Measurements from ENCODE around the gene GSTM4. TPM values are rescaled to one million over a fixed set of nuclear protein-coding genes. Genes with fewer than 3 reads are reported as not detected.

The GSTM4 gene
- total RNA-seq, 1 donor from 2014 or later = 42.2 TPM

GRCh38 chr1:109653306-109653705, 2.6 kb upstream of the GSTM4 start:
- TF ChIP-seq CTCF (conservative IDR thresholded peaks at IDR 0.05) = no peak
- no peaks in the 10 kb centered on the region for H3K36me3 Mint-ChIP-seq
- no peak overlapping the region for H3K27ac Mint-ChIP-seq
- peak overlapping the region; percentile 60 for H3K4me3 Mint-ChIP-seq
- peaks cover 32% of the 10 kb centered on the region for H3K4me1 Mint-ChIP-seq (ENCODE audit: unreplicated experiment)
- peaks cover 22% of the 10 kb centered on the region for H3K27me3 Mint-ChIP-seq
- no peak for DNase-seq (ENCODE audit: extremely low spot score, unreplicated experiment)
- no peaks in the 10 kb centered on the region for H3K9me3 Mint-ChIP-seq

GRCh38 chr1:109654519-109654918, 1.4 kb upstream of the GSTM4 start:
- Mint-ChIP-seq H3K4me1 (ENCODE audit: unreplicated experiment) (peaks cover 34% of the 10 kb centered on the region), H3K9me3 (no peaks in the 10 kb centered on the region), H3K4me3 (peak overlapping the region; percentile 97), H3K36me3 (no peaks in the 10 kb centered on the region), H3K27me3 (peaks cover 22% of the 10 kb centered on the region), H3K27ac (no peak overlapping the region)
- no peak for DNase-seq (ENCODE audit: extremely low spot score, unreplicated experiment)
- no peak for TF ChIP-seq CTCF (conservative IDR thresholded peaks at IDR 0.05)

GRCh38 chr1:109657395-109657794, 1.5 kb downstream of the GSTM4 start:
- no peak for TF ChIP-seq CTCF (conservative IDR thresholded peaks at IDR 0.05)
- Mint-ChIP-seq H3K27ac (no peak overlapping the region), H3K27me3 (peaks cover 6% of the 10 kb centered on the region), H3K9me3 (no peaks in the 10 kb centered on the region), H3K36me3 (no peaks in the 10 kb centered on the region), H3K4me1 (ENCODE audit: unreplicated experiment) (peaks cover 38% of the 10 kb centered on the region), H3K4me3 (peak overlapping the region; percentile 97)
- DNase-seq (ENCODE audit: extremely low spot score, unreplicated experiment) = no peak

- no peaks in the 10 kb centered on the region for H3K9me3 Mint-ChIP-seq
- no peaks in the 10 kb centered on the region for H3K36me3 Mint-ChIP-seq
- H3K27me3 Mint-ChIP-seq = peaks cover 4% of the 10 kb centered on the region
- no peak for TF ChIP-seq CTCF (conservative IDR thresholded peaks at IDR 0.05)
- DNase-seq (ENCODE audit: extremely low spot score, unreplicated experiment) = no peak
- H3K27ac Mint-ChIP-seq = no peak overlapping the region
- H3K4me3 Mint-ChIP-seq = peak overlapping the region; percentile 97
- H3K4me1 Mint-ChIP-seq (ENCODE audit: unreplicated experiment) = peaks cover 38% of the 10 kb centered on the region
Measured at GRCh38 chr1:109657970-109658369, 2.1 kb downstream of the GSTM4 start.

DNA sequence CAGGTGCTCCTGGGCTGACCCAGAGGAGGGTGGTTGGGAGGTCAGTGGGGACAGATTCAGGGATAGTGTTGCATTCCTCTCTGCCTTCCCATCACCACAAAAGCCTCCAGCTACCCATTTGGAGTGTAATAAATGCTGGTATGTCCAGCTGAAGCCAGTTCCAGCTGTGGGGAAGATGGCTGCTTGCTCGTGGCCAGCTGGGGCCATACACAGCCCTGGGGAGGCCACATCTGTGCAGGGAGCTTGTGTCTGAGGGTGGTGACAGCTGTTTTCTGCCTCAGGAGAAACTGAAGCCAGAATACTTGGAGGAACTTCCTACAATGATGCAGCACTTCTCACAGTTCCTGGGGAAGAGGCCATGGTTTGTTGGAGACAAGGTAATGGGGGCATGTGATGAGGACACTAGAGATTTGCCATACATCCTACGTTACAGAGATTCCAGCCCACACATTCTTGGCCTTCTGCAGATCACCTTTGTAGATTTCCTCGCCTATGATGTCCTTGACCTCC, 2.7 kb downstream of the GSTM4 start:
- Mint-ChIP-seq H3K4me3 (peak overlapping the region; percentile 56), H3K27ac (peak overlapping the region; percentile 44), H3K4me1 (ENCODE audit: unreplicated experiment) (peaks cover 32% of the 10 kb centered on the region), H3K36me3 (no peaks in the 10 kb centered on the region), H3K27me3 (no peaks in the 10 kb centered on the region), H3K9me3 (no peaks in the 10 kb centered on the region)
- DNase-seq (ENCODE audit: extremely low spot score, unreplicated experiment) = no peak
- no peak for TF ChIP-seq CTCF (conservative IDR thresholded peaks at IDR 0.05)

- Mint-ChIP-seq H3K27ac (peak overlapping the region; percentile 44), H3K36me3 (no peaks in the 10 kb centered on the region), H3K4me1 (ENCODE audit: unreplicated experiment) (peaks cover 30% of the 10 kb centered on the region), H3K27me3 (no peaks in the 10 kb centered on the region), H3K4me3 (peak overlapping the region; percentile 56), H3K9me3 (no peaks in the 10 kb centered on the region)
- TF ChIP-seq CTCF (conservative IDR thresholded peaks at IDR 0.05) = no peak
- no peak for DNase-seq (ENCODE audit: extremely low spot score, unreplicated experiment)
Measured at GRCh38 chr1:109659145-109659544, 3.2 kb downstream of the GSTM4 start.

Measured in type B pancreatic cell (in vitro differentiated cells).